ENCODE results near the gene HOXD4. TPM values are rescaled to one million over a fixed set of nuclear protein-coding genes. Genes with fewer than 3 reads are reported as not detected.

HOXD4 gene
- total RNA-seq, 1 donor = 1.1 TPM

- H3K4me3 ChIP-seq (ENCODE audit: low read depth, low read length) = no peak overlapping the region
- no peak for DNase-seq (ENCODE audit: low read depth)
- TF ChIP-seq CTCF (IDR thresholded peaks at IDR 0.05; ENCODE audit: insufficient read depth, low read length) = no peak
Measured at GRCh38 chr2:176178038-176178756, 26.8 kb downstream of the HOXD4 start.

GRCh38 chr2:176178757-176179295, 27.5 kb downstream of the HOXD4 start:
- DNase-seq (ENCODE audit: low read depth) = no peak
- no peak overlapping the region for H3K4me3 ChIP-seq (ENCODE audit: low read depth, low read length)
- no peak for TF ChIP-seq CTCF (IDR thresholded peaks at IDR 0.05; ENCODE audit: insufficient read depth, low read length)

GRCh38 chr2:176181551-176181950, 30.2 kb downstream of the HOXD4 start:
- no peak for TF ChIP-seq CTCF (IDR thresholded peaks at IDR 0.05; ENCODE audit: insufficient read depth, low read length)
- DNase-seq (ENCODE audit: low read depth) = no peak
- H3K4me3 ChIP-seq (ENCODE audit: low read depth, low read length) = no peak overlapping the region

DNA sequence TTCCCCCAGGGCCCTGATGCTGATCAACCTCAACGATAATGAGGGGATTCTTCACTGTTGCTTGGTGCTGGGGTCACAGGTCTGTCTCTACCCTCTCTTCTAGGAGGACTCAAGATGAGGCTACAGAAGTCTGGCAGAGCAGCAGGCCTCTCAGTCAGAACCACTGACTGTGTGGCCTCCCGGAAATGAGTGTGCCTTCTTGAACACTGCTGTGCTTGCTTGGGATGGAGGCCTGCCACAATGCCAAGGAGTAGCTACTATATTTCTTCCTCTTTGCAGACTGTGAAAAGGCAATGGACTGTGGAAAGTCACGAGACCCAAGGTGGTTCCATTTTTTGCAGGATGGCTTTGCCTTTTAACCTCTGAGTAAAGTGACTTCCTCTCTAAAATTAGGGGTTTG, 31.3 kb downstream of the HOXD4 start:
- TF ChIP-seq CTCF (IDR thresholded peaks at IDR 0.05; ENCODE audit: insufficient read depth, low read length) = no peak
- H3K4me3 ChIP-seq (ENCODE audit: low read depth, low read length) = no peak overlapping the region
- no peak for DNase-seq (ENCODE audit: low read depth)

DNA sequence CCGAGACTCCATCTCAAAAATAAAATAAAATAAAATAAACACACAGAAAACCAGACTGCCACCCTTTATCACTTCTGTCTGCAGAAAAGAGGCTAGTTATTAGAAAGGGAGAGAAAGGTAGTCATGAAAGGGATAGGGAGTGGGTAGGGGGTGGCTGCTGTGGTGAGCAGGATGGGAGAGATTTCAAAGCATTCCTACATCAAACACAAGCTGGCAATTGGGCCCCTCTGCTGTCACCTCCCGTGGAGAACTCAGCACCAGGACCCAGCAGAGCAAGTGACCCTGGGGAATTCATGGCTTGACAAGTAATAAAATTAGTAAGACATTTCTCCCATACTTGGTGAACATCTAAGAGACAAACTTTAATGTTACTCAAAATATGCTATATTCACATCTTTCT, 33.4 kb downstream of the HOXD4 start:
- DNase-seq (ENCODE audit: low read depth) = no peak
- no peak for TF ChIP-seq CTCF (IDR thresholded peaks at IDR 0.05; ENCODE audit: insufficient read depth, low read length)
- no peak overlapping the region for H3K4me3 ChIP-seq (ENCODE audit: low read depth, low read length)

DNA sequence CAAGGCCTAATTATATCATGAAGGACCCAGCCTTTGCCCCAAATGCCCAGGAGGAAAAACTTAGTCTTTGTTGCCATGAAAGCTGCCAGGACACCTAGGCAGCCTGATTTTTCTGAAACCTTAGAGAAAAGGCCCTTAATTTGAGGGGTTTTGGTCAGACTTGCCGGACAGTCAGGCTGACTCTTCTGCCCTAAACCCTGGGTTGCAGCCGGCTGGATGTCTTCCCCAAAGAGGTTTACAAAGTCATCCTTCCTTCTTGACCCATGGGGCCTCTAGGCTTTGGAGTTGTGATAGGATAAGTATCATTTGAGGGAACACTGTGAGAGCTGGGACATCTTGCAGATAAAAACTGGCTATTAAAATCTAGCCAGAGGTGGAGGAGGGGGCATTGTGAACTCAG, 34.7 kb downstream of the HOXD4 start:
- no peak for DNase-seq (ENCODE audit: low read depth)
- TF ChIP-seq CTCF (IDR thresholded peaks at IDR 0.05; ENCODE audit: insufficient read depth, low read length) = no peak
- H3K4me3 ChIP-seq (ENCODE audit: low read depth, low read length) = no peak overlapping the region
